Prostate gland (tissue), 2 donors: ENCODE results near the gene GIPC2.
A peak's percentile ranks its signal among the peaks of the same experiment; 100 is the strongest.

Experiments
- CTCF ChIP-seq, 4 experiments: fragments of 200-600 bp in 2 of 4; fragments of 450-650 bp in 2 of 4; sonication (generic) in 2 of 4; IDR thresholded peaks; 1 replicate in 3 of 4; 2 replicates in 1 of 4; pipeline ENCODE4 v1.5.1; 2016 to 2019; ENCODE audit warnings: antibody characterized with exemption in 4 of 4, mild to moderate bottlenecking in 2 of 4, moderate library complexity in 2 of 4
- POLR2A ChIP-seq: fragments of 450-650 bp; IDR thresholded peaks from one replicate; pipeline ENCODE4 v1.6.1; 2016; ENCODE audit warnings: antibody characterized with exemption, mild to moderate bottlenecking
- POLR2AphosphoS5 ChIP-seq: sonication (generic); formaldehyde crosslinking; IDR thresholded peaks from one replicate; pipeline ENCODE4 v1.6.1; 2017; ENCODE audit warnings: antibody characterized with exemption

DNA sequence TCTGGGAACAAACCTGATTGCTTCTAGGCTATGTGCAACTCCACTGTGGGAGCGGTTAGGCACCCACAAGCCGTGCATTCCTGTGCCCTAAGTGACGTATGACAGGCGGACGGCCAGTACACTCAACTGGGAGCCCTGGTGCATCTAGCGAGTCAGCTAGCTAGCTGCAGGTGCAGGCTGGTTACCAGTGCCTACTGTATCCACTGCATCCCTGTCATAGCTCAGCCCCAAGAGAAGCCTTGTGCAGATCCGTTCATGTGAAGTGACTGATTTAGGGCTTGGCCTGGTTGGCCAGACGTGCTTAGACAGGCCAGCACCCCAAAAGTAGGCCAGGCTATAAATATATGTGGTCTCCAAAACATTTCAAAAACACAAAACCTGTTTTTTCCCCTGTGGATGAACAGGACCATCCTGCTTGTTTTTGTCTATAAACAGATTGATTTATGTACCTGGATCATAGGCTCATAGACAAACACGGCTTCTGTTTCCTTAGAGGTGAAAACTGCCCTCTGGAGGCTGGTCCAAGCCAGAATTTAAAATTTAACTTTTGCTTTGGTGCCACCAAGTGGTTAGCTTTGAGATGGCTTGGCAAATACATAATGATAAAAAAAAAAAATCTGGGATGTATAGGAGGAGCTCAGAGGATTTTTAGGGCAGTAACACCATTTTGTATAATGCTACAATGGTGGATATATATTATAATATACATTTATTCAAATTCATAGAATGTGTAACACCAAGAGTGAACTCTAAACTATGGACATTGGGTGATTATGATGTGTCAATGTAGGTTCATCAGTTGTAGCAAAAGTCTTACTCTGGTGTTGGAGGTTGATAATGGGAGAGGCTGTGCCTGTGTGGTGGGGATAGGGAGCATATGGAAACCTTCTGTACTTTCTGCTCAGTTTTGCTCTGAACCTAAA is 68.5 kb downstream of the GIPC2 start:
- TF ChIP-seq CTCF (IDR thresholded peaks at IDR 0.05) (peak; percentile 63 to 91 (median 86)), POLR2A (no peak), POLR2AphosphoS5 (peak; percentile 82)
